GM12891 (cell line): ENCODE data around the gene ARHGEF2.

Experiments
- POLR2AphosphoS5 ChIP-seq: IDR thresholded peaks from 2 replicates; pipeline ENCODE4 v1.6.1; 2011; ENCODE audit warnings: low read depth, low read length, control low read depth
- SPI1 ChIP-seq: IDR thresholded peaks from 2 replicates; pipeline ENCODE4 v1.6.1; 2011; ENCODE audit warnings: low read depth, low read length, control low read depth

GRCh38 chr1:155950829-155951228 is 27.5 kb downstream of the ARHGEF2 start:
- no peak for TF ChIP-seq POLR2AphosphoS5
- TF ChIP-seq SPI1, result no peak
